Nephron (organoid): Measurements from ENCODE around the gene EXO1.

ENCODE experiments used
- H3K27ac Mint-ChIP-seq, 3 experiments: 2 replicates each; pipeline ENCODE4 v1.8.0; 2020; ENCODE audit warnings: mixed read lengths in 3 of 3, mild to moderate bottlenecking in 2 of 3, moderate library complexity in 1 of 3
- H3K27me3 Mint-ChIP-seq: 2 replicates; pipeline ENCODE4 v1.8.0; 2021; ENCODE audit warnings: low read depth, mild to moderate bottlenecking, moderate library complexity, mixed read lengths
- H3K36me3 Mint-ChIP-seq: 2 replicates; pipeline ENCODE4 v1.8.0; 2020; ENCODE audit warnings: low read depth, mixed read lengths
- H3K4me1 Mint-ChIP-seq: 2 replicates; pipeline ENCODE4 v1.8.0; 2020; ENCODE audit warnings: mixed read lengths
- H3K4me3 Mint-ChIP-seq, 3 experiments: 2 replicates each; pipeline ENCODE4 v1.8.0; 2020; ENCODE audit warnings: mild to moderate bottlenecking in 3 of 3, mixed read lengths in 3 of 3, moderate library complexity in 2 of 3
- H3K9me3 Mint-ChIP-seq: 2 replicates; pipeline ENCODE4 v1.8.0; 2020; ENCODE audit warnings: mixed read lengths
- TF ChIP-seq, protein P1 (sequence below), 3 experiments: fragments of 200-600 bp; sonication (generic); IDR thresholded peaks; one replicate each; pipeline ENCODE4 v1.5.0; 2021; ENCODE audit warnings: antibody characterized with exemption in 3 of 3; ENCODE audit not compliant: unreplicated experiment in 3 of 3

EXO1 gene

DNA sequence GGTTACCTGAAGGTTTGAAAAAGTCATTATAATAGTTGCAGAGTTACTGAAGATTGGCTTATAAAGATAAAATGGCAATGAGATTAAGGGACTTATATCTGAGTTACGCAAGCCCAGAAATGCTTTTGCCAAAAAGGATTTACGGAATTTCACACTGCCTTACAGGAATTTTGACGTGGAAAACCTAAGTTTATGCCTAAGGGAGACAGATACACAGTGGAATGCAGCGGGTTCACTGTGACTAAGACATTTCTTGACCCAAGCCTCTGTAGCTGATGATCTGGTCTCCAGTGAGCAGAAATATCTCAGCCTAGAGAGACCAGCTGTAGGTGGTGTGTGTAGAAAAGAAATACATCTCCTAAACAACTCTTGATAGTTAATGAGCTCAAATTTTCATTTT, 10.1 kb upstream of the EXO1 start:
- H3K36me3 Mint-ChIP-seq, result no peaks in the 10 kb centered on the region
- H3K4me3 Mint-ChIP-seq, result no peak overlapping the region
- H3K27ac Mint-ChIP-seq, result no peak overlapping the region
- H3K4me1 Mint-ChIP-seq, result no peaks in the 10 kb centered on the region
- no peaks in the 10 kb centered on the region for H3K9me3 Mint-ChIP-seq
- TF ChIP-seq, protein P1, sequence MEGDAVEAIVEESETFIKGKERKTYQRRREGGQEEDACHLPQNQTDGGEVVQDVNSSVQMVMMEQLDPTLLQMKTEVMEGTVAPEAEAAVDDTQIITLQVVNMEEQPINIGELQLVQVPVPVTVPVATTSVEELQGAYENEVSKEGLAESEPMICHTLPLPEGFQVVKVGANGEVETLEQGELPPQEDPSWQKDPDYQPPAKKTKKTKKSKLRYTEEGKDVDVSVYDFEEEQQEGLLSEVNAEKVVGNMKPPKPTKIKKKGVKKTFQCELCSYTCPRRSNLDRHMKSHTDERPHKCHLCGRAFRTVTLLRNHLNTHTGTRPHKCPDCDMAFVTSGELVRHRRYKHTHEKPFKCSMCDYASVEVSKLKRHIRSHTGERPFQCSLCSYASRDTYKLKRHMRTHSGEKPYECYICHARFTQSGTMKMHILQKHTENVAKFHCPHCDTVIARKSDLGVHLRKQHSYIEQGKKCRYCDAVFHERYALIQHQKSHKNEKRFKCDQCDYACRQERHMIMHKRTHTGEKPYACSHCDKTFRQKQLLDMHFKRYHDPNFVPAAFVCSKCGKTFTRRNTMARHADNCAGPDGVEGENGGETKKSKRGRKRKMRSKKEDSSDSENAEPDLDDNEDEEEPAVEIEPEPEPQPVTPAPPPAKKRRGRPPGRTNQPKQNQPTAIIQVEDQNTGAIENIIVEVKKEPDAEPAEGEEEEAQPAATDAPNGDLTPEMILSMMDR (IDR thresholded peaks at IDR 0.05; ENCODE audit: unreplicated experiment in 3 of 3), result no peak
- peaks cover 9% of the 10 kb centered on the region for H3K27me3 Mint-ChIP-seq

DNA sequence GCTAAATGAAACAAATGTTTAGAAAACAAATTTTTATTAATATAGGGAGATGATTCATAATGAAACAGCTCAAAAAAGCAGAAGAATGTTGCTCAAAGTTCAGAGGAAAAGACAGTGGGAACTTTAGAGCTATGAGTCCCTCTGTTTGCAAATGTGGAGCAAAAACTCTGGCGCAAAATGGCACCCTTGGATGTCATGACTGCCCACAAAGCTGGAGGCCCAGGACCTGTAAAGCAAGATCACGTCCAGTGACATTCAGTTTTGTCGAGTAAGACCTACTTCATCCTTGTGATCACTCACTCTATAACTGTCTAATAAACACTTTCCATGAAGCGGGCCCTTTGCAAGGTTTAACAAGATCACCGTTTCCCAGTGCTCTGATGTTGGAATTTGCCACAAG, 9.1 kb upstream of the EXO1 start:
- TF ChIP-seq, protein P1 (IDR thresholded peaks at IDR 0.05; ENCODE audit: unreplicated experiment in 3 of 3), result no peak
- Mint-ChIP-seq H3K4me1 (no peaks in the 10 kb centered on the region), H3K9me3 (no peaks in the 10 kb centered on the region), H3K36me3 (no peaks in the 10 kb centered on the region), H3K4me3 (no peak overlapping the region), H3K27me3 (peaks cover 9% of the 10 kb centered on the region), H3K27ac (no peak overlapping the region)

DNA sequence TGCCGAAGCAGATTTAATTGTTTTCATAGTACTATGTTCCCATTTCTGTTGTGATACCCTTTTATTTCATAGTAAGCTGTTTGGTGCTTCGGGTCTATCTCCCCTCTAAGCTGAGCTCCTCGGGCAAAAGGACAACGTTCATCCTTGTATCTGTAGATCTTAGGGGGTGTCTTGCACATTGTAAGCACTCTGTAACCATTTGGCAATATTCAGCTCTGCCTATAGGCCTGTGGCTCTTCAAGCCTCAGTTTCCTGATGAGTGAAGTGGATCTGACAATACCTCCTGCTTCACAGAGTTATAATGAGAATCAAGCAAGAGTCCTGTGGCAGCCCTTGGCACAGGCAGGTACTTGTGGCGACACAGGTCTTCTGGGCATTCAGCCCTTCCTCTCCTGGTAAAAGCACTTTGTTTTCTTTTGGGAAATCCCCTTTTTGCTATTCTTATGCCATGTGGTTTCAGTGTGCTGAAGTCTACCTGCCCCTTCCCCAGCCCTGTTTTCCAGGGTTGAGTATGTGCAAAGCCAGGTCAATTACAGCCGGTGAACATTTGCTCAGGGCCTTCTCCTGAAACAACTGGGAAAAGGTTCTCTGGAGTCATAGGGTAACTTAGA, 8.5 kb upstream of the EXO1 start:
- Mint-ChIP-seq H3K27me3 (peaks cover 9% of the 10 kb centered on the region), H3K4me1 (no peaks in the 10 kb centered on the region), H3K9me3 (no peaks in the 10 kb centered on the region), H3K27ac (no peak overlapping the region), H3K4me3 (no peak overlapping the region), H3K36me3 (no peaks in the 10 kb centered on the region)
- TF ChIP-seq, protein P1 (IDR thresholded peaks at IDR 0.05; ENCODE audit: unreplicated experiment in 3 of 3), result no peak

DNA sequence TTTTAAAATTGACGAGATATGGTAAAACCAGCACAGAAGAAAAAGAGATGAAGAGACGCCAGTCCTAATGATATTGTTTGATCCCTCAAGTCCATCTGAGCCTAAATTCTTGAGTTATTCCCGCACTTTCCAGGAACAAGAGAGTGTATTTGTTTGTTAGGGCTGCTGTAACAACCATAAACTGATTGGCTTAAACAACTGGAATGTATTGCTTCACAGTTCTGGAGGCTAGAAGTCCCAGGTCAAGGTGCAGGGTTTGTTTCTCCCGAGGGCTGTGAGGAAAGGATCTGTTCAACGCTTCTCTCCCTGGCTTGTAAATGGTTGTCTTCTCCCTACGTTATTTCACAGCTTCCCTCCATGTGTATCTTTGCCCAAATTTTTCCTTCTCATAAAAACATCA, 7.8 kb upstream of the EXO1 start:
- Mint-ChIP-seq H3K27ac (no peak overlapping the region), H3K36me3 (no peaks in the 10 kb centered on the region), H3K4me1 (no peaks in the 10 kb centered on the region), H3K27me3 (peaks cover 9% of the 10 kb centered on the region), H3K9me3 (no peaks in the 10 kb centered on the region), H3K4me3 (no peak overlapping the region)
- TF ChIP-seq, protein P1 (IDR thresholded peaks at IDR 0.05; ENCODE audit: unreplicated experiment in 3 of 3), result no peak

DNA sequence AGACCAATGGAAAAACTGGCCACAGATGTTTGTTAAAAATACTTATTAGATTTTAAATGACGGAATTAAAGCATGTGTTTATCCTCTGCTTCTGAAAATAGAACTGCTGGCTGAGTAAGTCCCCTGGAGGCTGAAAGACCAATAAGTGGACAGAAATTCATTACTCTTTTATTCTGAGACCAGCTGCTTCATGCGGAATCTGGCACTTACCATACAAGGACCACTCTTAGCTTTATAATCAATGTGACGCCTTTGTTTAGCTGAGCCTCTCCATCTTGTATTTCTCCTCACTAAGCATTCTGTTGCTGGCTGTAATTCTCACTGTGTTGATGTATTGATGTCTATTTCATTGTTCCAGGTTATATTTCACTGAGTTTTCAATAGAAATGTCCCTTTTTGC, 6.3 kb upstream of the EXO1 start:
- Mint-ChIP-seq H3K27ac (no peak overlapping the region), H3K27me3 (peaks cover 5% of the 10 kb centered on the region), H3K9me3 (no peaks in the 10 kb centered on the region), H3K4me3 (no peak overlapping the region), H3K36me3 (no peaks in the 10 kb centered on the region), H3K4me1 (no peaks in the 10 kb centered on the region)
- TF ChIP-seq, protein P1 (IDR thresholded peaks at IDR 0.05; ENCODE audit: unreplicated experiment in 3 of 3), result no peak

DNA sequence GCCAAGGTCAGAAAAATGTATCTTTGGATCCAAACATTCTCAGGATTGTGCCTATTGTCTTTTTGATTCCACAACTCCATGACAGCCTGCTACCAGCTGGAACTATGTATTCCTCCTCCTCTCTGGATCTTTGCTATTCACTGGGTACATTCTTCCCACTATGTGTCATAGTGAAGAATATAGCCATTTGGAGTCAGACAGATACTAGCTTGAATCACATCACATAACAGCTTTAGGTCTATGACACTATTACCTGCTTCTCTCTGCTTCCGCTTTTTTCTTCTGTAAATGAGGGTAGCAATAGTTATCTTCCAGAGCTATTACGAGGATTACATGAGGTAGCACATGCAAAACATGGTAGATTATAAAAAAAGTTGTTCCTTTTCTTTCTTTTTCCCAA, 5.4 kb upstream of the EXO1 start:
- Mint-ChIP-seq H3K4me3 (no peak overlapping the region), H3K27ac (no peak overlapping the region), H3K4me1 (peaks cover 4% of the 10 kb centered on the region), H3K9me3 (no peaks in the 10 kb centered on the region), H3K36me3 (no peaks in the 10 kb centered on the region), H3K27me3 (peaks cover 5% of the 10 kb centered on the region)
- TF ChIP-seq, protein P1 (IDR thresholded peaks at IDR 0.05; ENCODE audit: unreplicated experiment in 3 of 3), result no peak
